Measurements from ENCODE around the gene NOL4L. TPM values are rescaled to one million over a fixed set of nuclear protein-coding genes. Genes with fewer than 3 reads are reported as not detected.

NOL4L gene
- total RNA-seq, 1 donor from 2014 or later = 37.7 TPM

GRCh38 chr20:32538526-32538939 lies 46.6 kb downstream of the NOL4L start:
- TF ChIP-seq, protein P1, sequence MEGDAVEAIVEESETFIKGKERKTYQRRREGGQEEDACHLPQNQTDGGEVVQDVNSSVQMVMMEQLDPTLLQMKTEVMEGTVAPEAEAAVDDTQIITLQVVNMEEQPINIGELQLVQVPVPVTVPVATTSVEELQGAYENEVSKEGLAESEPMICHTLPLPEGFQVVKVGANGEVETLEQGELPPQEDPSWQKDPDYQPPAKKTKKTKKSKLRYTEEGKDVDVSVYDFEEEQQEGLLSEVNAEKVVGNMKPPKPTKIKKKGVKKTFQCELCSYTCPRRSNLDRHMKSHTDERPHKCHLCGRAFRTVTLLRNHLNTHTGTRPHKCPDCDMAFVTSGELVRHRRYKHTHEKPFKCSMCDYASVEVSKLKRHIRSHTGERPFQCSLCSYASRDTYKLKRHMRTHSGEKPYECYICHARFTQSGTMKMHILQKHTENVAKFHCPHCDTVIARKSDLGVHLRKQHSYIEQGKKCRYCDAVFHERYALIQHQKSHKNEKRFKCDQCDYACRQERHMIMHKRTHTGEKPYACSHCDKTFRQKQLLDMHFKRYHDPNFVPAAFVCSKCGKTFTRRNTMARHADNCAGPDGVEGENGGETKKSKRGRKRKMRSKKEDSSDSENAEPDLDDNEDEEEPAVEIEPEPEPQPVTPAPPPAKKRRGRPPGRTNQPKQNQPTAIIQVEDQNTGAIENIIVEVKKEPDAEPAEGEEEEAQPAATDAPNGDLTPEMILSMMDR (IDR thresholded peaks at IDR 0.05) = no peak
- H3K27ac Mint-ChIP-seq (ENCODE audit: unreplicated experiment) = peak overlapping the region; percentile 79
- no peak overlapping the region for H3K4me3 Mint-ChIP-seq (ENCODE audit: unreplicated experiment)
- no peaks in the 10 kb centered on the region for H3K27me3 Mint-ChIP-seq (ENCODE audit: low read depth)
- no peaks in the 10 kb centered on the region for H3K36me3 Mint-ChIP-seq (ENCODE audit: low read depth)
- no peaks in the 10 kb centered on the region for H3K9me3 Mint-ChIP-seq (ENCODE audit: low read depth)
- H3K4me1 Mint-ChIP-seq (ENCODE audit: low read depth) = peaks cover 54% of the 10 kb centered on the region
- DNase-seq (ENCODE audit: low spot score) = no peak

- peak overlapping the region; percentile 76 for H3K4me3 Mint-ChIP-seq (ENCODE audit: unreplicated experiment)
- H3K9me3 Mint-ChIP-seq (ENCODE audit: low read depth) = no peaks in the 10 kb centered on the region
- TF ChIP-seq, protein P1 (IDR thresholded peaks at IDR 0.05) = no peak
- H3K27me3 Mint-ChIP-seq (ENCODE audit: low read depth) = no peaks in the 10 kb centered on the region
- no peak overlapping the region for H3K27ac Mint-ChIP-seq (ENCODE audit: unreplicated experiment)
- no peaks in the 10 kb centered on the region for H3K36me3 Mint-ChIP-seq (ENCODE audit: low read depth)
- DNase-seq (ENCODE audit: low spot score) = no peak
- peaks cover 54% of the 10 kb centered on the region for H3K4me1 Mint-ChIP-seq (ENCODE audit: low read depth)
Observed at GRCh38 chr20:32537657-32538525, 47.2 kb downstream of the NOL4L start.

- Mint-ChIP-seq H3K4me1 (ENCODE audit: low read depth) (peaks cover 54% of the 10 kb centered on the region), H3K4me3 (ENCODE audit: unreplicated experiment) (peak overlapping the region; percentile 76), H3K36me3 (ENCODE audit: low read depth) (no peaks in the 10 kb centered on the region), H3K9me3 (ENCODE audit: low read depth) (no peaks in the 10 kb centered on the region), H3K27ac (ENCODE audit: unreplicated experiment) (peak overlapping the region; percentile 61), H3K27me3 (ENCODE audit: low read depth) (no peaks in the 10 kb centered on the region)
- TF ChIP-seq, protein P1 (IDR thresholded peaks at IDR 0.05) = no peak
- no peak for DNase-seq (ENCODE audit: low spot score)
Observed at GRCh38 chr20:32536851-32537656, 48.1 kb downstream of the NOL4L start.

DNA sequence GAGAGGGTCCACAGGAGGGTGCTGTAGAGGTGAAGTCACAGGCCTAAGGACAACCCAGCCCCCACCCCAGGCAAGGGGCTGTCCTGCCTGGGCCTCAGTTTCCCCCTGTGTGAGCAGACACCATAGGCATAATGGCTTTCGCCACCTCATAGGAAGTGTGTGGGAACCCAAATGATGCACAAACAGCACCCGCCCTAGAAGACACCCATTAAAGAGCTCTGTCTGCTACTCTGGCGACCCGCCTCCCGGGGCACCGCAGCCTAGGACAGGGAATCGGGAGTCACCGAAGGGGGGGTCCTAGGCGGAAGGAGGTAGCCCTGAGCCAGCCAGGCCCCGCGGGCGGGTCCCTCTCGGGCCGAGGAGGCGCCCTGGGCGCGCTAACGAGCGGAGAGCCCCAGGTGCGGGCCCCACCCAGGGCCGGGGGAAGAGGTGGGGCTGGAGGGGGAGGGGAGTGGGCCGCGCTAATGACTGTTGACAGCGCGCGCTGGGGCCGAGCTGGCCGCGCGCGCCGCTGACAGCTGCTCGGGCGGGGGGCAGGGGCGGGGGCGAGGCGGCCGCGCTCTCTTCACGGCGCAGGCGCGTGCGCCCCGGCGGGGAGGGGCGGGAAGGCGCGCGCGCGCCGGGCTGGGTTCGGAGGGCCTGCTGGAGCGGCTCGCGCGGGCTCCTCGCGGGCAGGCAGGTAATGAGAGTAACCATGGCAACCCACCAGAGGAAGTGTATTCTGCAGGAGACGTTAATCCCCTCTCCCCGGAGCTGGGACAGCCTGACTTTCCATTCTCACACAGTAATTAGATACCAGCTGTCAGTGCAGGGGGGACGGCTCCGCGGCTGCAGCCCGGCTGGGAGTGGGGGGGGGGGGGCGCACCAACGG lies 48.9 kb downstream of the NOL4L start:
- TF ChIP-seq, protein P1 (IDR thresholded peaks at IDR 0.05) = no peak
- H3K9me3 Mint-ChIP-seq (ENCODE audit: low read depth) = no peaks in the 10 kb centered on the region
- H3K27ac Mint-ChIP-seq (ENCODE audit: unreplicated experiment) = no peak overlapping the region
- H3K4me3 Mint-ChIP-seq (ENCODE audit: unreplicated experiment) = peak overlapping the region; percentile 67
- H3K27me3 Mint-ChIP-seq (ENCODE audit: low read depth) = no peaks in the 10 kb centered on the region
- DNase-seq (ENCODE audit: low spot score) = no peak
- H3K4me1 Mint-ChIP-seq (ENCODE audit: low read depth) = peaks cover 49% of the 10 kb centered on the region
- H3K36me3 Mint-ChIP-seq (ENCODE audit: low read depth) = no peaks in the 10 kb centered on the region

All from chondrocyte (in vitro differentiated cells).